H9 (cell line): ENCODE measurements around the gene ORM2. TPM values are rescaled to one million over a fixed set of nuclear protein-coding genes. Genes with fewer than 3 reads are reported as not detected.
"Not testable (repeated sequence)": the region's sequence is repeated elsewhere in the genome, so short reads cannot be mapped to it uniquely, and the experiment has no call there.

Experiments used
- DNase-seq: peaks from one replicate; pipeline ENCODE4 v3.0.0-alpha.2; 2017
- H2AFZ ChIP-seq: one replicate; pipeline ENCODE4 v1.6.1; 2013; ENCODE audit warnings: mild to moderate bottlenecking, low read length, control low read depth, moderate library complexity
- H2AK5ac ChIP-seq: 2 replicates; pipeline ENCODE4 v1.6.1; 2013; ENCODE audit warnings: low read length, control low read depth, mixed read lengths; ENCODE audit not compliant: insufficient read length
- H2BK120ac ChIP-seq: one replicate; pipeline ENCODE4 v1.6.1; 2013; ENCODE audit warnings: low read depth, mild to moderate bottlenecking, low read length, control low read depth, inconsistent platforms; ENCODE audit not compliant: poor library complexity, severe bottlenecking
- H2BK12ac ChIP-seq: 2 replicates; pipeline ENCODE4 v1.6.1; 2013; ENCODE audit warnings: low read length, control low read depth, mixed read lengths, low read depth; ENCODE audit not compliant: insufficient read length
- H2BK15ac ChIP-seq: 2 replicates; pipeline ENCODE4 v1.6.1; 2013; ENCODE audit warnings: low read depth, low read length, control low read depth
- H2BK20ac ChIP-seq: one replicate; pipeline ENCODE4 v1.6.1; 2013; ENCODE audit warnings: low read depth, mild to moderate bottlenecking, low read length, control low read depth, inconsistent platforms; ENCODE audit not compliant: poor library complexity, severe bottlenecking
- H2BK5ac ChIP-seq: 2 replicates; pipeline ENCODE4 v1.6.1; 2013; ENCODE audit warnings: low read length, control low read depth, mixed read lengths; ENCODE audit not compliant: insufficient read length
- H3K14ac ChIP-seq: 2 replicates; pipeline ENCODE4 v1.6.1; 2013; ENCODE audit warnings: low read length, control low read depth; ENCODE audit not compliant: insufficient read depth
- H3K18ac ChIP-seq: 2 replicates; pipeline ENCODE4 v1.6.1; 2013; ENCODE audit warnings: low read depth, mild to moderate bottlenecking, mixed read lengths, low read length, control low read depth; ENCODE audit not compliant: insufficient read length
- H3K23ac ChIP-seq: 2 replicates; pipeline ENCODE4 v1.6.1; 2013; ENCODE audit warnings: low read length, control low read depth, mixed read lengths, low read depth; ENCODE audit not compliant: insufficient read length
- H3K23me2 ChIP-seq: 2 replicates; pipeline ENCODE4 v1.6.1; 2013; ENCODE audit warnings: low read depth, mild to moderate bottlenecking, mixed read lengths, low read length, control low read depth; ENCODE audit not compliant: insufficient read length, poor library complexity, severe bottlenecking
- H3K27ac ChIP-seq: 2 replicates; pipeline ENCODE4 v1.5.1; 2013; ENCODE audit warnings: low read length, control low read depth, mixed read lengths, low read depth; ENCODE audit not compliant: insufficient read length
- H3K27me3 ChIP-seq: 2 replicates; pipeline ENCODE4 v1.6.1; 2013; ENCODE audit warnings: low read length, control low read depth, inconsistent platforms; ENCODE audit not compliant: insufficient read depth
- H3K4ac ChIP-seq: 2 replicates; pipeline ENCODE4 v1.6.1; 2013; ENCODE audit warnings: low read depth, mild to moderate bottlenecking, control low read depth, inconsistent platforms, low read length, moderate library complexity
- H3K4me1 ChIP-seq: 2 replicates; pipeline ENCODE4 v1.6.1; 2013; ENCODE audit warnings: low read length, control low read depth, inconsistent platforms; ENCODE audit not compliant: insufficient read depth
- H3K4me2 ChIP-seq: 2 replicates; pipeline ENCODE4 v1.6.1; 2013; ENCODE audit warnings: low read length, control low read depth, mixed read lengths; ENCODE audit not compliant: insufficient read length, insufficient read depth
- H3K56ac ChIP-seq: 2 replicates; pipeline ENCODE4 v1.6.1; 2013; ENCODE audit warnings: low read depth, mild to moderate bottlenecking, mixed read lengths, low read length, control low read depth; ENCODE audit not compliant: insufficient read length
- H3K79me1 ChIP-seq: 2 replicates; pipeline ENCODE4 v1.6.1; 2013; ENCODE audit warnings: low read depth, mild to moderate bottlenecking, moderate library complexity, low read length, control low read depth, inconsistent platforms; ENCODE audit not compliant: insufficient read depth, poor library complexity, severe bottlenecking
- H3K79me2 ChIP-seq: 2 replicates; pipeline ENCODE4 v1.6.1; 2013; ENCODE audit warnings: low read length, control low read depth, inconsistent platforms; ENCODE audit not compliant: insufficient read depth
- H3K9ac ChIP-seq: 2 replicates; pipeline ENCODE4 v1.6.1; 2013; ENCODE audit warnings: low read length, control low read depth, mixed read lengths; ENCODE audit not compliant: insufficient read length; ENCODE audit errors: extremely low read depth
- H3K9me3 ChIP-seq: one replicate; pipeline ENCODE4 v1.6.1; 2013; ENCODE audit warnings: low read depth, low read length, inconsistent platforms; ENCODE audit not compliant: control insufficient read depth
- H3T11ph ChIP-seq: one replicate; pipeline ENCODE4 v1.6.1; 2013; ENCODE audit warnings: mild to moderate bottlenecking, low read length, control low read depth, inconsistent platforms
- H4K20me1 ChIP-seq: one replicate; pipeline ENCODE4 v1.6.1; 2013; ENCODE audit not compliant: control insufficient read depth, insufficient read length, insufficient read depth
- H4K5ac ChIP-seq: 2 replicates; pipeline ENCODE4 v1.6.1; 2013; ENCODE audit warnings: low read depth, mild to moderate bottlenecking, mixed read lengths, low read length, control low read depth; ENCODE audit not compliant: insufficient read length
- H4K8ac ChIP-seq: replicated peaks from 2 replicates; pipeline ENCODE4 v1.6.1; 2013; ENCODE audit warnings: low read length, control low read depth, mixed read lengths, low read depth; ENCODE audit not compliant: insufficient read length
- H4K91ac ChIP-seq: 2 replicates; pipeline ENCODE4 v1.6.1; 2013; ENCODE audit warnings: low read depth, mild to moderate bottlenecking, moderate library complexity, mixed read lengths, low read length, control low read depth; ENCODE audit not compliant: insufficient read length
- H3K27ac Mint-ChIP-seq, 3 experiments: 2 replicates in 2 of 3; 3 replicates in 1 of 3; pipeline ENCODE4 v1.8.0; 2020 to 2021; ENCODE audit warnings: mixed read lengths in 3 of 3, mild to moderate bottlenecking in 1 of 3, moderate library complexity in 1 of 3
- H3K27me3 Mint-ChIP-seq: 2 replicates; pipeline ENCODE4 v1.8.0; 2021; ENCODE audit warnings: low read depth, mild to moderate bottlenecking, moderate library complexity, mixed read lengths
- H3K36me3 Mint-ChIP-seq, 3 experiments: 2 replicates in 2 of 3; 3 replicates in 1 of 3; pipeline ENCODE4 v1.8.0; 2020 to 2021; ENCODE audit warnings: low read depth in 3 of 3, mixed read lengths in 3 of 3; ENCODE audit not compliant: insufficient read depth in 1 of 3
- H3K4me1 Mint-ChIP-seq, 2 experiments: 2 replicates each; pipeline ENCODE4 v1.8.0; 2020; ENCODE audit warnings: mixed read lengths in 2 of 2
- H3K4me3 Mint-ChIP-seq, 2 experiments: 2 replicates in 1 of 2; 3 replicates in 1 of 2; pipeline ENCODE4 v1.8.0; 2020 to 2021; ENCODE audit warnings: mild to moderate bottlenecking in 2 of 2, mixed read lengths in 2 of 2, moderate library complexity in 1 of 2
- H3K9me3 Mint-ChIP-seq, 2 experiments: 2 replicates in 1 of 2; 3 replicates in 1 of 2; pipeline ENCODE4 v1.8.0; 2020; ENCODE audit warnings: mild to moderate bottlenecking in 2 of 2, mixed read lengths in 2 of 2, moderate library complexity in 1 of 2
- WGBS: extraction: QIAGEN DNeasy Blood & Tissue Kit; methylation state at CpG from one replicate; pipeline ENCODE4 v1.1.7; 2013; ENCODE audit warnings: missing lambda C conversion rate, low lambda C conversion rate, mixed read lengths; ENCODE audit not compliant: insufficient read length; ENCODE audit errors: extremely low coverage; 5-methylcytosine and 5-hydroxymethylcytosine counted together
- total RNA-seq: library from RNA; stranded (reverse); gene quantifications from 2 replicates; pipeline ENCODE4 v1.2.1, GENCODE V29; 2021

Gene ORM2
- total RNA-seq, 1 experiment from 2014 or later, result 1.2 TPM

DNA sequence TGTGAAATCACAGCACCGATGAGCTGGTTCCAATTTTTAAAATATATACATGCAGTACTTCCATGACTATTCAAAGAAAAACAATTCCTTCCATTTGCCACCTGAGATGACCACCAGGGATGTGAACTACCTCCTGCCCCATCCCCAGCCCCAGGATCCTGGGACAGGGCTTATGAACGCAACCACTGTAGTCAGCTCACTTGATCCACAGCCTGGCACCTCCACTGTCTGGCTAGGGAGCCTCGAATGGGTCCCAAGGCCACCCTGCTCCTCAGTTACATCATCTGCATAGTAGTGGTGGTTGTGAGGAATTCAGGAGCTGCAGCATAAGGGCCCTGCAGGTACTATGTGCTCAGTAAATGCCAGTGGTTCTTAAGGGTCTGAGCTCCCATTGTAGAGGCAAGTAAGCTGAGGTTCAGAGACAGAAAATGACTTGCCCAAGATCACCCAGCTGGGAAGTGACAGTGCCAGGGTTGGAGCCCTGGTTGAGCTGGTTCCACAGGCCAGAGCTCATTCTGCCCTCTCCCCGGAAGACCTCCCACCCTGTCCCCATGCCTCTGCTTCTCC lies 2.9 kb downstream of the ORM2 start:
- H3K9me3 ChIP-seq, H3K4ac ChIP-seq, H3K9me3 Mint-ChIP-seq, H3K23ac ChIP-seq, H2BK5ac ChIP-seq, H2BK120ac ChIP-seq, H4K5ac ChIP-seq, H3K27ac Mint-ChIP-seq, H4K91ac ChIP-seq, H3K79me2 ChIP-seq, H3K4me2 ChIP-seq, H3K4me1 ChIP-seq, DNase-seq, H4K20me1 ChIP-seq, H3K27me3 Mint-ChIP-seq, H2AFZ ChIP-seq, H3K27me3 ChIP-seq, H3K79me1 ChIP-seq, H2BK20ac ChIP-seq, H3K18ac ChIP-seq, H3K4me3 Mint-ChIP-seq, H4K8ac ChIP-seq, H3T11ph ChIP-seq, H2BK15ac ChIP-seq, H2AK5ac ChIP-seq, H3K27ac ChIP-seq, H3K4me1 Mint-ChIP-seq, H3K9ac ChIP-seq, H3K56ac ChIP-seq, H2BK12ac ChIP-seq, H3K14ac ChIP-seq, H3K23me2 ChIP-seq: not testable (repeated sequence)
- peaks cover 17 to 21% (median 19%) of the 10 kb centered on the region in 3 experiments; a peak in 6 of 7 replicates for H3K36me3 Mint-ChIP-seq
- no CpG with 5 or more reads among the region's 4 CpGs for WGBS

DNA sequence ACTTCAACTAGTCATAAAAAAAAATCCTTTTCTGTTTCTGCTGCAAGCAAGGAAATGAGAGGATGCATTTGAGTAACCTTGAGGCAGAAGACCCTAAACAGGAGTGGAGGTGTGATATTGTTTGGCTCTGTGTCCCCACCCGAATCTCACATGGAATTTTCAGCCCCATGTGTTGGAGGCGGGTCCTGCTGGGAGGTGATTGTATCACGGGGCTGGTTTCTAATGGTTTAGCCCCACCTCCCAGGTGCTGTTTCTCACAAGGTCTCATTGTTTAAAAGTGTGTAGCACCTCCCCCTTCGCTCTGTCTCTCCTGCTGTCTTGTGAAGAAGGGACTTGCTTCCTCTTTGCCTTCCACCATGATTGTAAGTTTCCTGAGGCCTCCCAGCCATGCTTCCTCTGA lies 4.0 kb downstream of the ORM2 start:
- not testable (repeated sequence) for H2BK120ac ChIP-seq, H3K27ac ChIP-seq, H3K4me1 Mint-ChIP-seq, H3K9me3 ChIP-seq, H3K9me3 Mint-ChIP-seq, H2AK5ac ChIP-seq, H3K79me1 ChIP-seq, H3K18ac ChIP-seq, H3K4ac ChIP-seq, H4K91ac ChIP-seq, H3K27me3 ChIP-seq, H3K4me3 Mint-ChIP-seq, H3K9ac ChIP-seq, H4K8ac ChIP-seq, H3K14ac ChIP-seq, H4K20me1 ChIP-seq, H3K56ac ChIP-seq, H3K27ac Mint-ChIP-seq, H3K4me1 ChIP-seq, H3K23me2 ChIP-seq, H2AFZ ChIP-seq, H3K4me2 ChIP-seq, DNase-seq, H4K5ac ChIP-seq, H2BK12ac ChIP-seq, H2BK20ac ChIP-seq, H3K79me2 ChIP-seq, H2BK5ac ChIP-seq, H3K23ac ChIP-seq, H2BK15ac ChIP-seq, H3T11ph ChIP-seq, H3K27me3 Mint-ChIP-seq
- no CpG with 5 or more reads among the region's 4 CpGs for WGBS
- H3K36me3 Mint-ChIP-seq, result peaks cover 24 to 32% (median 27%) of the 10 kb centered on the region in 3 experiments; a peak in 6 of 7 replicates
